Cerebellar cortex (tissue), 1 donor: ENCODE results near the gene HSD11B1.
"Not testable (repeated sequence)": the region's sequence is repeated elsewhere in the genome, so short reads cannot be mapped to it uniquely, and the experiment has no call there.

ENCODE experiments used
- DNase-seq: peaks from one replicate; pipeline ENCODE4 v3.0.0-alpha.2; 2015; ENCODE audit warnings: low spot score

The HSD11B1 gene

GRCh38 chr1:209691237-209691636, 13.4 kb upstream of the HSD11B1 start:
- no peak for DNase-seq

- DNase-seq: no peak
Observed at GRCh38 chr1:209692296-209692695, 12.3 kb upstream of the HSD11B1 start.

- peak; percentile 84 for DNase-seq
Observed at GRCh38 chr1:209692745-209693504, 11.7 kb upstream of the HSD11B1 start.

- DNase-seq: no peak
Observed at GRCh38 chr1:209696673-209697072, 8.0 kb upstream of the HSD11B1 start.

GRCh38 chr1:209697126-209697525, 7.5 kb upstream of the HSD11B1 start:
- DNase-seq: no peak

GRCh38 chr1:209700686-209701085, 4.0 kb upstream of the HSD11B1 start:
- DNase-seq: not testable (repeated sequence)

- DNase-seq: no peak
Observed at GRCh38 chr1:209702832-209703231, 1.8 kb upstream of the HSD11B1 start.

- no peak for DNase-seq
Observed at GRCh38 chr1:209703834-209704504, 677 bp upstream of the HSD11B1 start.

- DNase-seq: no peak
Observed at GRCh38 chr1:209705033-209705598, 470 bp downstream of the HSD11B1 start.

- no peak for DNase-seq
Observed at GRCh38 chr1:209706622-209707021, 2.0 kb downstream of the HSD11B1 start.

- no peak for DNase-seq
Observed at GRCh38 chr1:209707308-209707707, 2.7 kb downstream of the HSD11B1 start.

GRCh38 chr1:209708297-209708696, 3.7 kb downstream of the HSD11B1 start:
- DNase-seq: no peak

GRCh38 chr1:209710093-209710492, 5.4 kb downstream of the HSD11B1 start:
- DNase-seq: no peak

- DNase-seq: no peak
Observed at GRCh38 chr1:209710847-209711246, 6.2 kb downstream of the HSD11B1 start.

GRCh38 chr1:209714338-209714737, 9.7 kb downstream of the HSD11B1 start:
- no peak for DNase-seq

- no peak for DNase-seq
Observed at GRCh38 chr1:209715314-209715713, 10.7 kb downstream of the HSD11B1 start.

GRCh38 chr1:209717818-209718217, 13.2 kb downstream of the HSD11B1 start:
- DNase-seq: no peak

- no peak for DNase-seq
Observed at GRCh38 chr1:209720326-209720725, 15.7 kb downstream of the HSD11B1 start.

GRCh38 chr1:209720826-209721225, 16.2 kb downstream of the HSD11B1 start:
- DNase-seq: no peak

GRCh38 chr1:209721323-209721722, 16.7 kb downstream of the HSD11B1 start:
- DNase-seq: no peak

- DNase-seq: no peak
Observed at GRCh38 chr1:209723265-209723664, 18.6 kb downstream of the HSD11B1 start.

GRCh38 chr1:209723756-209724693, 19.4 kb downstream of the HSD11B1 start:
- no peak for DNase-seq
